H9 (cell line): ENCODE data around the gene CUEDC1. TPM values are rescaled to one million over a fixed set of nuclear protein-coding genes. Genes with fewer than 3 reads are reported as not detected.

ENCODE experiments used
- DNase-seq: peaks from one replicate; pipeline ENCODE4 v3.0.0-alpha.2; 2017
- H2AFZ ChIP-seq: one replicate; pipeline ENCODE4 v1.6.1; 2013; ENCODE audit warnings: mild to moderate bottlenecking, low read length, control low read depth, moderate library complexity
- H2AK5ac ChIP-seq: 2 replicates; pipeline ENCODE4 v1.6.1; 2013; ENCODE audit warnings: low read length, control low read depth, mixed read lengths; ENCODE audit not compliant: insufficient read length
- H2BK120ac ChIP-seq: one replicate; pipeline ENCODE4 v1.6.1; 2013; ENCODE audit warnings: low read depth, mild to moderate bottlenecking, low read length, control low read depth, inconsistent platforms; ENCODE audit not compliant: poor library complexity, severe bottlenecking
- H2BK12ac ChIP-seq: 2 replicates; pipeline ENCODE4 v1.6.1; 2013; ENCODE audit warnings: low read length, control low read depth, mixed read lengths, low read depth; ENCODE audit not compliant: insufficient read length
- H2BK15ac ChIP-seq: 2 replicates; pipeline ENCODE4 v1.6.1; 2013; ENCODE audit warnings: low read depth, low read length, control low read depth
- H2BK20ac ChIP-seq: one replicate; pipeline ENCODE4 v1.6.1; 2013; ENCODE audit warnings: low read depth, mild to moderate bottlenecking, low read length, control low read depth, inconsistent platforms; ENCODE audit not compliant: poor library complexity, severe bottlenecking
- H2BK5ac ChIP-seq: 2 replicates; pipeline ENCODE4 v1.6.1; 2013; ENCODE audit warnings: low read length, control low read depth, mixed read lengths; ENCODE audit not compliant: insufficient read length
- H3K14ac ChIP-seq: 2 replicates; pipeline ENCODE4 v1.6.1; 2013; ENCODE audit warnings: low read length, control low read depth; ENCODE audit not compliant: insufficient read depth
- H3K18ac ChIP-seq: 2 replicates; pipeline ENCODE4 v1.6.1; 2013; ENCODE audit warnings: low read depth, mild to moderate bottlenecking, mixed read lengths, low read length, control low read depth; ENCODE audit not compliant: insufficient read length
- H3K23ac ChIP-seq: 2 replicates; pipeline ENCODE4 v1.6.1; 2013; ENCODE audit warnings: low read length, control low read depth, mixed read lengths, low read depth; ENCODE audit not compliant: insufficient read length
- H3K23me2 ChIP-seq: 2 replicates; pipeline ENCODE4 v1.6.1; 2013; ENCODE audit warnings: low read depth, mild to moderate bottlenecking, mixed read lengths, low read length, control low read depth; ENCODE audit not compliant: insufficient read length, poor library complexity, severe bottlenecking
- H3K27ac ChIP-seq: 2 replicates; pipeline ENCODE4 v1.5.1; 2013; ENCODE audit warnings: low read length, control low read depth, mixed read lengths, low read depth; ENCODE audit not compliant: insufficient read length
- H3K27me3 ChIP-seq: 2 replicates; pipeline ENCODE4 v1.6.1; 2013; ENCODE audit warnings: low read length, control low read depth, inconsistent platforms; ENCODE audit not compliant: insufficient read depth
- H3K4ac ChIP-seq: 2 replicates; pipeline ENCODE4 v1.6.1; 2013; ENCODE audit warnings: low read depth, mild to moderate bottlenecking, control low read depth, inconsistent platforms, low read length, moderate library complexity
- H3K4me1 ChIP-seq: 2 replicates; pipeline ENCODE4 v1.6.1; 2013; ENCODE audit warnings: low read length, control low read depth, inconsistent platforms; ENCODE audit not compliant: insufficient read depth
- H3K4me2 ChIP-seq: 2 replicates; pipeline ENCODE4 v1.6.1; 2013; ENCODE audit warnings: low read length, control low read depth, mixed read lengths; ENCODE audit not compliant: insufficient read length, insufficient read depth
- H3K56ac ChIP-seq: 2 replicates; pipeline ENCODE4 v1.6.1; 2013; ENCODE audit warnings: low read depth, mild to moderate bottlenecking, mixed read lengths, low read length, control low read depth; ENCODE audit not compliant: insufficient read length
- H3K79me1 ChIP-seq: 2 replicates; pipeline ENCODE4 v1.6.1; 2013; ENCODE audit warnings: low read depth, mild to moderate bottlenecking, moderate library complexity, low read length, control low read depth, inconsistent platforms; ENCODE audit not compliant: insufficient read depth, poor library complexity, severe bottlenecking
- H3K79me2 ChIP-seq: 2 replicates; pipeline ENCODE4 v1.6.1; 2013; ENCODE audit warnings: low read length, control low read depth, inconsistent platforms; ENCODE audit not compliant: insufficient read depth
- H3K9ac ChIP-seq: 2 replicates; pipeline ENCODE4 v1.6.1; 2013; ENCODE audit warnings: low read length, control low read depth, mixed read lengths; ENCODE audit not compliant: insufficient read length; ENCODE audit errors: extremely low read depth
- H3K9me3 ChIP-seq: one replicate; pipeline ENCODE4 v1.6.1; 2013; ENCODE audit warnings: low read depth, low read length, inconsistent platforms; ENCODE audit not compliant: control insufficient read depth
- H3T11ph ChIP-seq: one replicate; pipeline ENCODE4 v1.6.1; 2013; ENCODE audit warnings: mild to moderate bottlenecking, low read length, control low read depth, inconsistent platforms
- H4K20me1 ChIP-seq: one replicate; pipeline ENCODE4 v1.6.1; 2013; ENCODE audit not compliant: control insufficient read depth, insufficient read length, insufficient read depth
- H4K5ac ChIP-seq: 2 replicates; pipeline ENCODE4 v1.6.1; 2013; ENCODE audit warnings: low read depth, mild to moderate bottlenecking, mixed read lengths, low read length, control low read depth; ENCODE audit not compliant: insufficient read length
- H4K8ac ChIP-seq: replicated peaks from 2 replicates; pipeline ENCODE4 v1.6.1; 2013; ENCODE audit warnings: low read length, control low read depth, mixed read lengths, low read depth; ENCODE audit not compliant: insufficient read length
- H4K91ac ChIP-seq: 2 replicates; pipeline ENCODE4 v1.6.1; 2013; ENCODE audit warnings: low read depth, mild to moderate bottlenecking, moderate library complexity, mixed read lengths, low read length, control low read depth; ENCODE audit not compliant: insufficient read length
- H3K27ac Mint-ChIP-seq, 3 experiments: 2 replicates in 2 of 3; 3 replicates in 1 of 3; pipeline ENCODE4 v1.8.0; 2020 to 2021; ENCODE audit warnings: mixed read lengths in 3 of 3, mild to moderate bottlenecking in 1 of 3, moderate library complexity in 1 of 3
- H3K27me3 Mint-ChIP-seq: 2 replicates; pipeline ENCODE4 v1.8.0; 2021; ENCODE audit warnings: low read depth, mild to moderate bottlenecking, moderate library complexity, mixed read lengths
- H3K36me3 Mint-ChIP-seq, 3 experiments: 2 replicates in 2 of 3; 3 replicates in 1 of 3; pipeline ENCODE4 v1.8.0; 2020 to 2021; ENCODE audit warnings: low read depth in 3 of 3, mixed read lengths in 3 of 3; ENCODE audit not compliant: insufficient read depth in 1 of 3
- H3K4me1 Mint-ChIP-seq, 2 experiments: 2 replicates each; pipeline ENCODE4 v1.8.0; 2020; ENCODE audit warnings: mixed read lengths in 2 of 2
- H3K4me3 Mint-ChIP-seq, 2 experiments: 2 replicates in 1 of 2; 3 replicates in 1 of 2; pipeline ENCODE4 v1.8.0; 2020 to 2021; ENCODE audit warnings: mild to moderate bottlenecking in 2 of 2, mixed read lengths in 2 of 2, moderate library complexity in 1 of 2
- H3K9me3 Mint-ChIP-seq, 2 experiments: 2 replicates in 1 of 2; 3 replicates in 1 of 2; pipeline ENCODE4 v1.8.0; 2020; ENCODE audit warnings: mild to moderate bottlenecking in 2 of 2, mixed read lengths in 2 of 2, moderate library complexity in 1 of 2
- CTCF ChIP-seq: fragments of 200-600 bp; sonication (generic); conservative IDR thresholded peaks from 3 replicates; pipeline ENCODE4 v1.8.0; 2021; ENCODE audit warnings: antibody characterized with exemption, mild to moderate bottlenecking
- WGBS: extraction: QIAGEN DNeasy Blood & Tissue Kit; methylation state at CpG from one replicate; pipeline ENCODE4 v1.1.7; 2013; ENCODE audit warnings: missing lambda C conversion rate, low lambda C conversion rate, mixed read lengths; ENCODE audit not compliant: insufficient read length; ENCODE audit errors: extremely low coverage; 5-methylcytosine and 5-hydroxymethylcytosine counted together
- total RNA-seq: library from RNA; stranded (reverse); gene quantifications from 2 replicates; pipeline ENCODE4 v1.2.1, GENCODE V29; 2021

Gene CUEDC1
- total RNA-seq, 1 experiment from 2014 or later, result 7.3 TPM

GRCh38 chr17:57983446-57983845 lies 28.2 kb upstream of the CUEDC1 start:
- Mint-ChIP-seq H3K4me1 (peaks cover 33 to 37% of the 10 kb centered on the region in 2 experiments), H3K9me3 (no peaks in the 10 kb centered on the region), H3K27ac (no peak overlapping the region), H3K27me3 (no peaks in the 10 kb centered on the region), H3K4me3 (no peak overlapping the region; a peak in 1 of 5 replicates), H3K36me3 (peaks cover 4 to 47% (median 42%) of the 10 kb centered on the region in 3 experiments)
- H3T11ph ChIP-seq, result no peak overlapping the region
- H3K27ac ChIP-seq, result no peak overlapping the region
- no peaks in the 10 kb centered on the region for H4K20me1 ChIP-seq
- no CpG with 5 or more reads among the region's 1 CpG for WGBS
- no peak overlapping the region for H4K8ac ChIP-seq
- no peaks in the 10 kb centered on the region for H3K9me3 ChIP-seq
- H3K27me3 ChIP-seq, result no peaks in the 10 kb centered on the region
- H2AFZ ChIP-seq, result no peak overlapping the region
- peaks cover 19% of the 10 kb centered on the region; the same call in 1 of the 2 replicates for H3K79me2 ChIP-seq
- no peak overlapping the region for H2BK20ac ChIP-seq
- peaks cover 6% of the 10 kb centered on the region for H3K79me1 ChIP-seq
- no peak overlapping the region for H2BK12ac ChIP-seq
- no peak overlapping the region for H3K56ac ChIP-seq
- H2BK5ac ChIP-seq, result no peak overlapping the region
- no peak overlapping the region for H2BK15ac ChIP-seq
- H3K4me2 ChIP-seq, result no peak overlapping the region
- peaks cover 8% of the 10 kb centered on the region for H3K23me2 ChIP-seq
- DNase-seq, result no peak
- no peaks in the 10 kb centered on the region for H3K4me1 ChIP-seq
- H3K4ac ChIP-seq, result no peak overlapping the region
- no peak overlapping the region for H4K91ac ChIP-seq
- H2AK5ac ChIP-seq, result no peak overlapping the region
- H2BK120ac ChIP-seq, result no peak overlapping the region
- no peak overlapping the region for H3K9ac ChIP-seq
- no peak overlapping the region for H3K23ac ChIP-seq
- H3K18ac ChIP-seq, result no peak overlapping the region
- no peak overlapping the region for H4K5ac ChIP-seq
- no peak for TF ChIP-seq CTCF
- no peak overlapping the region for H3K14ac ChIP-seq
